HFF-Myc (cell line): ENCODE results near the gene AVPR2.

Experiments used
- DNase-seq: peaks from one replicate; pipeline ENCODE4 v3.0.0-alpha.2; 2011; ENCODE audit warnings: low read depth; ENCODE audit errors: extremely low read depth
- H3K4me3 ChIP-seq: replicated peaks from 2 replicates; pipeline ENCODE4 v1.5.1; 2011; ENCODE audit warnings: low read depth, mild to moderate bottlenecking, control low read depth, low read length
- TF ChIP-seq, protein P1 (sequence below): IDR thresholded peaks from 2 replicates; pipeline ENCODE4 v1.5.1; 2012; ENCODE audit warnings: mild to moderate bottlenecking, low read depth, low read length, control low read depth; ENCODE audit errors: missing control alignments

AVPR2 gene

DNA sequence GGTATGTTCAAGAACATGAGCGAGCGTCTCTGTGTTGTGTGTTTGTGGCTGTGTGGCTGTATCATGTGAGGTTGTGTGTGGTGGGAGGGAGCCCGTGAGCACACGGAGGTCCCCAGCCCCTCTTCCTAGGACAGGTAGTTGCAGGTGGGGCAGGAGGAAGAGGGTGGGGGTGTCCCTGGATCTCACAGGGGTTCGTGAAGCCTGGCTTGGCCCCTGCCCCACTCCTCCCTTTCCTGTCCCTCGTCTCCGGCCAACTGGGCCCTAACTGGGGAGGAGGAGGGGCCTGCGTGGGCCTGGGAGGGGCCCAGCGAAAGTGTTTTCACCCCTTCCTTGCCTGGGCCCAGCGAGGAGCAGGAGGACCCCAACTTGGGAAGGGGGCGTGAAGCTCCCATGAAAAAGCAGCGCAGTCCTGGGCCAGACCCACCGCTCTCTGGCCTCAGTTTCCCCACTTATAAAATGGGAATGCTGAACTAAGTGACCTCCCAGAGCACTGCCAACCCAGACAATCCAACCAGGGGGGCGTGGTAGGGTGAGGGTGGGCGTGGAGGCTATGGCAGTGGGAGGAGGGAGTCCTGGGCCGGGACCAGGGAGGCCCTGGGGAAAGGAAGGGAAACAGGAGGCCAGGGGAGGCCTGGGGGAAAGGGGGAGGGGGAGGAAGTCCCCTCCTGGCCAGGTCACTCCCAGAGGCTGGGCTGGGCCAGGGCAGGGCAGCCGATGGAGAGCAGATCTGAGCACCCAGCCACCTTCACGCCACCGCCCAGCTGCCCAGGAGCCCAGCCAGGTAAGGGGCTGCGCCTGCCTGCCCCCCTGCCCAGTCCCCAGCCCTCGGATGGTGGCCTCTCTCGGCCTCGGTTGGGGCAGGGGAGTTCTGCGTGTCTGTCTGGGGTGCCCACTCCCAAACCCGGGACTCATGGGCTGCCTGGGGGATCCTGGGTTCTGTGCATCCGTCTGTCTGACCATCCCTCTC lies at the start of gene AVPR2:
Gene AVPR2 (plus strand): TSS at position 683 of the 967 bp plus-strand sequence. CDS start 473 bp downstream, outside the sequence.
- H3K4me3 ChIP-seq, result no peak within 1 kb of the TSS
- TF ChIP-seq, protein P1, sequence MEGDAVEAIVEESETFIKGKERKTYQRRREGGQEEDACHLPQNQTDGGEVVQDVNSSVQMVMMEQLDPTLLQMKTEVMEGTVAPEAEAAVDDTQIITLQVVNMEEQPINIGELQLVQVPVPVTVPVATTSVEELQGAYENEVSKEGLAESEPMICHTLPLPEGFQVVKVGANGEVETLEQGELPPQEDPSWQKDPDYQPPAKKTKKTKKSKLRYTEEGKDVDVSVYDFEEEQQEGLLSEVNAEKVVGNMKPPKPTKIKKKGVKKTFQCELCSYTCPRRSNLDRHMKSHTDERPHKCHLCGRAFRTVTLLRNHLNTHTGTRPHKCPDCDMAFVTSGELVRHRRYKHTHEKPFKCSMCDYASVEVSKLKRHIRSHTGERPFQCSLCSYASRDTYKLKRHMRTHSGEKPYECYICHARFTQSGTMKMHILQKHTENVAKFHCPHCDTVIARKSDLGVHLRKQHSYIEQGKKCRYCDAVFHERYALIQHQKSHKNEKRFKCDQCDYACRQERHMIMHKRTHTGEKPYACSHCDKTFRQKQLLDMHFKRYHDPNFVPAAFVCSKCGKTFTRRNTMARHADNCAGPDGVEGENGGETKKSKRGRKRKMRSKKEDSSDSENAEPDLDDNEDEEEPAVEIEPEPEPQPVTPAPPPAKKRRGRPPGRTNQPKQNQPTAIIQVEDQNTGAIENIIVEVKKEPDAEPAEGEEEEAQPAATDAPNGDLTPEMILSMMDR, result no peak
- DNase-seq, result no peak

DNA sequence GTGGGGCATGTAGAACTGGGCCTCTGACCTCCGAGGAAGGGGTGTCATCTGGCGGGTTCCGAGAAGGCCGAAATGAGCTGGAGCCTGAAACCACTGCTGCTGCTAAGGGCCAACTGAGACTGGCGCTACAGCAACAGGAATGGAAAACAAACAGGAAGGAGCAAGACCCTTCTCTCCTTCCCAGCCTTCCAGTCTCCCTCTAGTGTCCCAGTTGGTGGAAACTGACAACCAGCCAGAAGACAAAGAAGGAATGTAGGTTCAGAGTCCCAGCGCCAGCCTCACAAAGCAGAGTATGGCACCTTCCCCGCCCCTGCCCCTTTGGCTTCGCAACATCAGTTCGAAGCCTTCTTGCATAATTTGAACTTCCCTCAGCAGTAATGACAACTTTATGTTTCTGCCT lies 49.8 kb upstream of the AVPR2 start:
- no peak overlapping the region for H3K4me3 ChIP-seq
- no peak for DNase-seq
- TF ChIP-seq, protein P1, result no peak

DNA sequence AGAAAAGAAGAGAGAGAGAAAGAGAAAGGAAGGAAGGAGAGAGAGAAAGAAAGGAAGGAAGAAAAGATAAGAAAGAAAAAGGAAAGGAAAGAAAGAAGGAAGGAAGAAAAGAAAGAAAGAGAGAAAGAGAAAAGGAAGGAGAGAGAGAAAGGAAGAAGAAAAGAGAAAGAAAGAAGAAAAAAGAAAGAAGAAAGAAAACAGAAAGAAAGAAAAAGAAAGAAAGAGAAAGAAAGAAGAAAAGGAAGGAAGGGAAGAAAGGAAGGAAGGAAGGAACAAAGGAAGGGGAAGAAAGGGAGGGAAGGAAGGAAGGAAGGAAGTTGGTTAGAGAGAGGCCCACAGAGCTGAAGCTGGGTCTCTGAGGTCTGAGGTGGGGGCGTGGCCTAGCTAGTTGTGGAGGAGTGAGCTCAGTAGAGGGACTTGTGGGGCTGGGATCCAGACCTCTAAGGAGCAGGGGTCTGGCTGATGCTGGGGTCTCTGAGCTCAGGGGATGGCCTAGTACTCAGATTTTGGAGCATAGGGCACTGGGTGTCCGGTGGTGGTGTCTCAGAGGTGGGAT lies 47.0 kb upstream of the AVPR2 start:
- DNase-seq, result no peak
- TF ChIP-seq, protein P1, result no peak
- H3K4me3 ChIP-seq, result no peak overlapping the region

DNA sequence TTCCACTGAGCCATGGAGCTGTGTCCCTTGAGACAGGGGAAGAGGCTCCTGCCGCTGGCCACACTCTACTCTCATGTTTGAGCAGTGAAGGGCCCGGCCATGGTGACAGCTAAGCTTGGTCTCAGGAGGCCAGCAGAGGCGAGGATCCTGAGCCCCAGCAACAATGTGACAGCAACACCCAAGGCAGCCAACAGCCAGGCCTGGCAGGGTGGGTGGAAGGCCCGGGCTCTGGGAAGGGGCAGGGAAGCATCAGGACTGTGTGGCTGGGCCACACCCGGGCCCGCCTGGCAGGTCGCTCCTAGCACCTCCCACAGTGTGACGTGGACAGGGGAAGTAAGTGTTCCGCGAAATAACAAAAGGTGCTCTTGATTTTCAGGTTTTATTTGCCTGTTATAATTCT lies 43.3 kb upstream of the AVPR2 start:
- H3K4me3 ChIP-seq, result no peak overlapping the region
- no peak for DNase-seq
- TF ChIP-seq, protein P1, result no peak

DNA sequence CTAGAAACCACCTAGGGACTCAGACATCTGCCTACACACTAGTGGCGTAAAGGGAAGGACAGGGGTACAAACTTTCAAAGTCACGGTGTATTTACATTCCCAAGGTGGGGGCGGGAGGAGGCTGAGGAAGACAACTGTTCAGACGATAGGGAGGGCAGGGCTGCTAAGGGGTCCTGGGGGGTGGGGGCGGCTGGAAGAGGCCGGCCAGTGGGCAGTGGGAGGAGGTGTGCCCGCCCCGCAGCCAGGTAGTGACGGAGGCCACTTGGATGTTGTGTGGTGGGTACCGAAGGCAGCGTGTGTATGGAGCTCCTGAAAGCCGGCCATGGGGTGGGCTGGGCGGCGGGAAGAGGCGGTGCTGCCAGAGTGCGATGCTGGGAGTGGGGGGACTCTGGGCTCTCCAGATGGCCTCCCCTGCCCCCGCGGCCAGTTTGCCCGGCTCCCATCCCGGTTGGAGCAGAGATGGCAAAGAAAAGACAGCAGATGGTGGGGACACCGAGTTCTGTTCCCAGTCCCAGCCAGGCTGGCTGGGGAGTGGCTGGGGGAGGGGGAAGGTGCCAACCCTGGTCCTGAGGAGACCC lies 42.7 kb upstream of the AVPR2 start:
- TF ChIP-seq, protein P1, result no peak
- H3K4me3 ChIP-seq, result no peak overlapping the region
- no peak for DNase-seq

DNA sequence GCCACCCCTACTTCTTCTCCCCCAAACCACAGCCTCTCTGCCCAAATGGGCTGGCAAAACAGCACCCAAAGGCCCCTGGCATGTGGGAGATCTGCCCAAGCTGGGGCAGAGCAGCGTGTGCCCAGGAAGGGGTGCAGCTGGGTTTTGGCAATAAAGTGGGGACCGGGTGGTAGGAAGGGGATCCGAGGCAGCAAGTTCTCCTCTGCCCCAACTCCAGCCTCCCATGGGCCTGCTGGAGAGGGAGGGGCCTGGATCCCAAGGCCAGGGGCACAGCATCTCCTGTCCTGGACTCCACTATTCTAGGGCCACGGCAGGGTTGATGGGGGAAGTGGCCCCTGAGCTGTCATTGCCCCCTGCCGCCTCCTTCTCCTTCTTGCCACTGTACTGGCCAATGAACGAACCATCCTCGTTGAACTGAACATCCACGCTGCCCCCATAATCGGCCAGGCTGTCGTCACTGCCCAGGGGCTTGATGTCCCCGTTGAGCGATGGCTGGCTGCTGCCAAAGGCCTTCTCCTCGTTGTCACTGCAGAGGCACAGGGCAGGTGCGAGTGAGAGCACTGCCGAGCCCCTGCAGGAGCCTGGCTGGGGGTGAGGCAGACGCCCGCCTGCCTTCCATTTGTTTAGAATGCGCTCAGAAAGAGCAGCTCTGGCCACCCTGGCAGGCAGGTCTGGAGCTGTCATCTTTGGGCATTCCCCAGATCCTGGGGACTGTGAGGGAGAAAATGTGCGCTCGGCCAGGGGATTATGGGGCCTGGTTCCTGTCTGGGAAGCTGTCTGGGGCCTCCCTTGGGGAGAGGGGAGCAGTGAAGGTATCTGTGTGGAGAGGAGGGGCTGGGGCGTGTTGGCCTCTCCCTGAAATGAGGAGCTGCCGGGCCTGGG lies 41.9 kb upstream of the AVPR2 start:
- DNase-seq, result no peak
- H3K4me3 ChIP-seq, result no peak overlapping the region
- TF ChIP-seq, protein P1, result no peak
